CD4-positive, alpha-beta T cell treated with Interleukin-4 for 4 hours (primary cell): Measurements from ENCODE around the gene ROPN1B.
A peak's percentile ranks its signal among the peaks of the same experiment; 100 is the strongest.
"Not testable (repeated sequence)": the region's sequence is repeated elsewhere in the genome, so short reads cannot be mapped to it uniquely, and the experiment has no call there.

Experiments
- DNase-seq: peaks from one replicate; pipeline ENCODE4 v3.0.0-alpha.2; 2020

The ROPN1B gene

GRCh38 chr3:125958511-125959316 lies 10.3 kb upstream of the ROPN1B start:
- no peak for DNase-seq

DNA sequence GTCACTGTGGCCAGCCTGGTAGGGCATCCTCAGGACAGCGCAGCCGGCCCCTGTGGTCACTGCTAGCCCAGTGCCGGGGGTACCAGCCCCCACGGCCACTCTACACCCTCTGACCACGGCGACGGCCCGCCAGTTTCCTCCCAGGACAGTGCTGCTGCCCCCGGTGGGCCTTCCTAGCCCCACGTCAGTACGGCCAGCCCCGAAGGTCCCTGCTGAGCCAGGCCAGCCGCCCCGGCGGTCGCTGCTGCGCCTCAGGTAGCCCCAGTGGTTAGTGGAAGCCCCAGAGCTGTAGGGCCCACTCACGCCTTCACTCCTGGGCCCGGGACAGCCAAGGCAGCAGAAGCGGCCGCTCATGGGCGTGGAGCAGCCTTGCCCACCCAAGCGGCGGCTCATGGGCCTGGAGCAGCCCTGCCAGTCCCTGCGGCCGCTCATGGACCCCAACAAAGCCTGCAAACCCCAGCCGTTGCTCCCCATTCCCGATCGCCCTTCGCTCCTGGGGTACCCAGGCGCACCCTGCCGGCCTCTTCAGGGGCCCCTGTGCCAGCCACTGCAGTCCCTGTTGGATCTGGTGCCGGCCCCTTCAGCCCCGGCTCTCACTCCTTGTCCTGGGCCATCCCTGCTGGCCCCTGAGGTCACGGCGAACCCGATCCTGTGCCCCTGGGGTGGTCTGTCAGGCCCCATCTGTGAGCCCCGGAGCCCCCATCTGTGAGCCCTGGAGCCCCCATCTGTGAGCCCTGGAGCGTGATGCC lies 9.5 kb upstream of the ROPN1B start:
- no peak for DNase-seq

GRCh38 chr3:125960066-125960424 lies 8.9 kb upstream of the ROPN1B start:
- no peak for DNase-seq

- no peak for DNase-seq
Observed at GRCh38 chr3:125960456-125961288, 8.3 kb upstream of the ROPN1B start.

- no peak for DNase-seq
Observed at GRCh38 chr3:125961289-125961589, 7.7 kb upstream of the ROPN1B start.

DNA sequence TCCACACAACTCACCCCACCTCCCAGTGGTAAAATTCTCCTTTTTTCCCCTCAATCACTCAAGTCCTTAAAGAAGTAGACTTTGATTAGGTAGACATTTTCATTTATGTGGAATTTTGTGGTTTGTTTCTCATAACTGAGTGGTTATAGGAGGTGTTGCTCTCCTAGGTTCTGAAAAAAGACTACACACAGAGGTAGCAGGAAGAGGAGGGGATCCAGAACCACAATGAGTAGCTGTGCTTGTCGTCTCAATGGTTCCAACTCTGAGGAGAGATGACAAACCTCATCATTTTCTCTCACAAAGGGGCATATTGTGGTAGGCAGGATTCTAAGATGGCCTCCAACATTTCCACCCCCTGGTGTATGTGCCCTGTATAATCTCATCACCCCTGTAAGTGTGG lies 5.1 kb upstream of the ROPN1B start:
- not testable (repeated sequence) for DNase-seq

GRCh38 chr3:125965505-125965904 lies 3.5 kb upstream of the ROPN1B start:
- DNase-seq: no peak

DNA sequence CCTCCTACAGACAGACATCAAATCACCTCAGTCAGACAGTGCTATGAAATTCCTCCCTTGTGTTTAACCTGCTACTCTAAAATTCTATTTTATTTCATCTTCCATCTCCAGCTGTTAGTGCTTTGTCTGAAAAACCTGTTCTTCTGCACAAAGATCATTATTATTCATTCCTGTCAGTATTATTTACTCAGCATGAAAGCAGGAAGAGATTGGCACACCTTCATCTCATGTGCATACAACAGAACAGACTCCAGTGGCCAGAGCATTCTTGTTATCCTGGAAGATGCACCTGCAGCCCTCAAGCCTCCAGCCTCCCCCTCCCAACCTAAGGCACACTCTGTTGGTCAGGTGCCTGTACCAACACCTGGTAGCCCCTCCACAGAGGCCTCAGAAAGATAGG lies 1.8 kb upstream of the ROPN1B start:
- DNase-seq: no peak

GRCh38 chr3:125968121-125968520 lies 857 bp upstream of the ROPN1B start:
- DNase-seq: not testable (repeated sequence)

- DNase-seq: peak; percentile 58
Observed at GRCh38 chr3:125971997-125972944, 3.3 kb downstream of the ROPN1B start.

GRCh38 chr3:125975245-125976002 lies 6.4 kb downstream of the ROPN1B start:
- DNase-seq: not testable (repeated sequence)

DNA sequence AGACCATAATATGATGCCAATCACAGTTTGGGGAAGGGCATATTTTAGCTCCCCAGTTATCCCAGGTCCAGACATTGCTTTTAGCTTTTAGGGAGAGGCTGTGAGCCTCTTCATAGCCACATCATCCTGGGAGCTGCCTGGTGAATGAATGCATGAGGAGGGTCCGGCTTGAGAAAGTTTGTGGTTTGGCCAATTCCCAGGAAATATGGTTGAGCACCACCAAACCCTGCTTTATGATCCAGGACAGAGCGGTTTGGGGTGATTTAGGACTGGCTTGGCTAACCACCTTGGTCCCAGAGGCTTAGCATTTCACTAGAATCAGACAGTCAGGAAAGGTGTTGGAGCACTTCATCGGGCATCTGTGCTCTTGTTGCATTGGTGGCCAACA lies 7.0 kb downstream of the ROPN1B start:
- DNase-seq: not testable (repeated sequence)

DNA sequence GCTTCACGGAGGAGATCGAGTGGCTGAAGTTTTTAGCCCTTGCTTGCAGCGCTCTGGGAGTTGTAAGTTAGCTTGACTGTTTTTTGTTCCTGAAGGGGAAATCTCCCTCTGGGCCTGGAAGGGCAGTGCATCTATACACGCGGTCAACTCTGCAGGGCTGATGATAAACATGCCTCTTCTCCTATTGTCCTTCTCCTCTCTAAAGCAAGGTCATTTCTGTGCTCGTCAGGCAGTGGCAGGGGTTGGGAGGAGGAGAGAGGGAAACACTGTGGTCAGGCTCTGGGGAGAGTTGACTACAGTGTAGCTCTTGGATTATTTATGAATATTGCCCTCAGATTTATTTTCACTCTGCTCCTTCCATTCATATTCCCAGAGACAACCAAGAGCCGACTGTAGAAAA lies 8.1 kb downstream of the ROPN1B start:
- DNase-seq: not testable (repeated sequence)

- DNase-seq: not testable (repeated sequence)
Observed at GRCh38 chr3:125984951-125985350, 16.0 kb downstream of the ROPN1B start.

DNA sequence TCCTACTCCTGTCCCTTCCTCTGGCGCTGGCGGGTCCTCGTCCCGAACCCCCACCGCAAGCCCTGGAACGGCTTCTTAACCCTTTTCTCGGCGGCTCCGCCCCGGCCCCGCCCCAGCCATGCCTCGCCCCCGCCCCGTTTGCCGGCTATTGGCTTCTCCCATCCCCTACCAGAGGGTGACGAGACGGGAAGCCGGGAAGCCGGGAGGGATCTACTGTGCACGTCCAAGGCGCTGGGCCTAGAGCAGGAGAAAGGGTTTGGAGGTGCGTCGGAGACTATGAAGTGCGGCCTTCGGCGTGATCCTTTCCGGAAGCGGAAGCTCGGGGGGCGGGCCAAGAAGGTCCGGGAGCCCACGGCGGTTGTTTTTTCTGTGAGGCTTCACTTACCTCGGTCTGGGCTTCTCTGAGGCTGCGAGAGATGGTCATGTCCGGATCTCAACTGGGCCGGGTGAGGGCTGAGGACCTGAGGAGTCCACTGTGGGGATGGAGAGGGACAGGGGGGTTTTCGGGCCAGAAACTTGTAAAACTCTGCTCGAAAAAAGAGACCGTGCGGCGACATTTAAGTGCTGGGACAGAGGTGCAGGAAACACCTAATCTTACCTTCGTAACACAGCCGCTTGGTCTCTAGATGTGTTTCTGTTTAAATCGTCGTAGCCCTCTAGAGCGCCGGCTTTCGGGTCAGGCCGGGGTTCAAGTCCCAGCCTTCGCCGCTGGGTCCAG lies 21.4 kb downstream of the ROPN1B start:
- peak; percentile 57 for DNase-seq

GRCh38 chr3:125996751-125997150 lies 27.8 kb downstream of the ROPN1B start:
- not testable (repeated sequence) for DNase-seq

- DNase-seq: no peak
Observed at GRCh38 chr3:126002189-126002588, 33.2 kb downstream of the ROPN1B start.

DNA sequence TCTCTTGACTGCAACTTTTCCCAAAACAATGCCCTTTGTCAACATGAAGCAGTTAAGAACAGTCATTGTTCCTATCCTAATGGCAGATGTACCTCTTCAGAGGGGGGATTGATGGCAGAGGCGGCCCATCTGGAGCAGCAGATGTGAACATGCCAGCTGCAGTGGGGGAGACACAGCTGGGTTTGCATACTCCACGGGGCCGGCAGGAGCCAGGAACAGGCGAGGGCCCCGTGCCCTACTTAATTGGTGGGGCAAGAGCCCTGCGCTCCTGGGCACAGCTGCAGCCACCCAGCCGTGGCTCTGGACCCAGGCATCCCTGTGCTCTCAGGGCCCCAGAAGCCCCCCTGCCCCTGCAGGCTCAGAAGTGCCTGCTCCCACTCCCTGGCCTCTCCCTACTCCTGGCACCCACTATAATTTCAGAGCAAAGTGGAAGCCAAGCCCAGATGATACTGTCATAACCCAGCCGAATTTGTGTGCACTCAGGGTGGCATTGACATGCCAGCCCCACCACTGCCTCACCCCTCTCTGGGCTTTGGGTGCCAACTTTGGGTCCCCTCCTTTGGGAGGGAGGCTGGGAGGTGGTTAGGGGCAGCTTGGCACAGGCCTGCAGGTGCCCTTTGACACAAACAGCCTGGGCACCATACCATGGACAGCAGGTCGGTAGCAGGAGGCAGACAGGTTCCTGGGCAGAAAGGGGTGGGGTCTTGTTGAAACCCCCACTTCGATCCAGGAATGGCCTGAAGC lies 34.6 kb downstream of the ROPN1B start:
- no peak for DNase-seq

- DNase-seq: no peak
Observed at GRCh38 chr3:126004217-126004616, 35.2 kb downstream of the ROPN1B start.

GRCh38 chr3:126004692-126005091 lies 35.7 kb downstream of the ROPN1B start:
- DNase-seq: no peak
